GM19328 (cell line): ENCODE results near the gene CDC42BPA.
"Not testable (repeated sequence)": the region's sequence is repeated elsewhere in the genome, so short reads cannot be mapped to it uniquely, and the experiment has no call there.

Experiments
- ATAC-seq: cut with Tn5 transposase; IDR thresholded peaks from one replicate; pipeline ENCODE4 v1.9.1; 2021; ENCODE audit warnings: mild to moderate bottlenecking, moderate library complexity; ENCODE audit not compliant: unreplicated experiment

The CDC42BPA gene

DNA sequence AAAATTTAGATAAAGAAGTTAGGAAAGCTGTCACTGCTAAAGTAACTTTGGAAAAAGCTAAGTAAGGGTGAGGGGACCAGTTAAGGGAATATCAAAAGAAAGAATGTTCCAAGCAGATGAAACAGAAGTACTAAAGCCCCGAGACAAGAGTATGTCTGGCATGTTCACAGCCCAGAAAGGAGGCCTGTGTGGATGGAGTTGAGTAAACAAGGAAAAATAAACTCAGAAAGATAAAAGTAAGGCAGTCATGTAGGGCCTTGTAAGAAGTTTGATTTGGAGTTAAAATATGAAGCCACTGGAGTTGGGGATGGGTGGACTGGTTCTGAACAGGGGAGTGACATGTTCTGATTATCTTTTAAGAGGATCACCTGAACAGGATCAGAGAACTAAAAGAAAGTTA is 177.9 kb downstream of the CDC42BPA start:
- no peak for ATAC-seq

GRCh38 chr1:227136210-227136820 is 182.0 kb downstream of the CDC42BPA start:
- ATAC-seq, result no peak

DNA sequence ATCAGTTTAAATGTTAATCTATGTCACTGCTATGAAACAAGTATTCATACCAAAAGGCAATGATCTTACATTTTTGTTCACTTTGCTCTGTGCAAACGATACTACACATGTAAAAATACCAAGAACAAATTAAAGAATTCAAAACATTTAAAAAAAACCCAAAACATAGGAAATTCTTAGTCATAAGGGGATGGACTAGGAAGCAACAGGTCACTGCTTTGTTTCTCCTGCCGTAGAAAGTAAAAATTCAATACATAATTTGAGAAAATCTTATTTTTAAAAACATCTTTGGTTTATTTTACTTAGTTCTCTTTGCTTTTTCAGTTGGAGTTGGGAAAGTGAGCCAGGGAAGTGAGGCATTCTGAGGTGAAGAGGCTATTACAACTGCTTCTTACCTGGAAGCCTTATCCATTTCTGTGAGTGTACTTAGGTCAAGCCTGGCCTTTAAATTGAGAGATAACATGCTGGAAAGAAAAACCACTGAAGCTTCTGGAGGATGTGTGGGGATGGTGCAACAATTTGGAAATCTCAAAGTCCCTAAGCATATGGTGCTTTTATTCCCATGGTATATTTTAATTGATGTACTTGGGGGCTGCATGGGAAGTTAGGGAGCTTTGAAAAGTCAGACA is 183.5 kb downstream of the CDC42BPA start:
- ATAC-seq, result no peak

DNA sequence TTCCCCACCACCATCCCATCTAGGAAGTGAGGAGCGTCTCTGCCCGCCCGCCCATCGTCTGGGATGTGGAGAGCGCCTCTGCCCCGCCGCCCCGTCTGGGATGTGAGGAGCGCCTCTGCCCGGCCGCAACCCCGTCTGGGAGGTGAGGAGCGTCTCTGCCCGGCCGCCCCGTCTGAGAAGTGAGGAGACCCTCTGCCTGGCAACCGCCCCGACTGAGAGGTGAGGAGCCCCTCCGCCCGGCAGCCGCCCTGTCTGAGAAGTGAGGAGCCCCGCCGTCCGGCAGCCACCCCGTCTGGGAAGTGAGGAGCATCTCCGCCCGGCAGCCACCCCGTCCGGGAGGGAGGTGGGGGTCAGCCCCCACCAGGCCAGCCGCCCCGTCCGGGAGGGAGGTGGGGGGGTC is 185.6 kb downstream of the CDC42BPA start:
- not testable (repeated sequence) for ATAC-seq

DNA sequence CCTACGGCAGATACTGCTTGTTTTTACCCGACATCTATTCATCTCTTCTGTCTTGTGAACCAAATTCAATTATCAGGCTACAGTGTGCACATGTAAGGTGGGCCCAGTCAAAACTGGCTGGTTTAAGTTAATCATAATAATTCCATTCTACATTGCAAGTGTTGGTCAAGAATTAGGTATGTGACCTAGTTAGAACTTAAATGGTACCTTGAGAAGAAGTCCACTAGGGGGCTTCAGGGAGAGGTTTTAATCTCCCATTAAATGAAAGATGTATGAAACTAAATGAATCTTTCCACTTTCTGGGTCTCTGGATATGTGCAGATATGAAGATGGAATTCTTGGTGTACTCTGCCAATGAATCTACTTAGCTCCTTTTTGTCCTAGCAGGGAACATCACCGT is 187.1 kb downstream of the CDC42BPA start:
- no peak for ATAC-seq

DNA sequence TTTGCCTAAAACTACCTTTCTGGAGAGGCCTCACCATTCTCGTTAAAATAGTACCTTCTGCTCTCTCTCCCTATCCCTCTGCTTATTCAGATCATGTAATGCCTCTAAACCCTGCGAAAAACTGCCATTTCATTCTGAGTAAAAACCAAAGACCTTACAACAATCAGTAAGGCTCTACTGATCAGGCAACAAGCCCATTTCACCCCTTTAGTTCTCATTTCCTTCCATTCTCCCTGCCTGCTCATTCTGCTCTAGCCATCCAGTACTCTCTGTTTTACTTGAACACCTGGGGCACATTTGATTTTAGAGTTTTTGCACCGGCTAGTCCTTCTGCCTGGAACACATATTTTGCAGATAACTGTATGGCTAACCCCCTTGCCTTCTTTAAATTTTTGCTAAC is 190.4 kb downstream of the CDC42BPA start:
- no peak for ATAC-seq

- ATAC-seq, result no peak
These were observed 192.3 kb downstream of the CDC42BPA start for GRCh38 chr1:227125929-227126545.

DNA sequence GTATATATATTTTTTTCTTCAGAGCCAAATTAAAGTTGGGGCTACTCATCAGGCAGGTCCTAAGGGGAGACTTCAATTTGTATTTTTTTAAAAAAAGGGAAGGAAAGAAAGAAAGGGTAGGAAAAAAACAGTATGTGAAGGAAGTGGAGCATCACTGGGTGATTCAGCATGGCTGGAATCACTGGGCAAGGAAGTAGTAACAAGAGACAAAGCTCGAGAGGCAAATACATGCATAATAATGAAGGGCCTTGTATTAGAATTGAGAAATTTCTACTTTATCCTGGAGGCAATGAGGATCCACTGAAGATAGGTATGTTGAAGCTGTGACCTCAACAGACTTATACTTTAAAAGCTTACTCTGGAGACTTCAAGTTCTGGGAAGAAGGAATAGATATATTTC is 193.8 kb downstream of the CDC42BPA start:
- no peak for ATAC-seq

- ATAC-seq, result no peak
These were observed 197.5 kb downstream of the CDC42BPA start for GRCh38 chr1:227120826-227121225.

DNA sequence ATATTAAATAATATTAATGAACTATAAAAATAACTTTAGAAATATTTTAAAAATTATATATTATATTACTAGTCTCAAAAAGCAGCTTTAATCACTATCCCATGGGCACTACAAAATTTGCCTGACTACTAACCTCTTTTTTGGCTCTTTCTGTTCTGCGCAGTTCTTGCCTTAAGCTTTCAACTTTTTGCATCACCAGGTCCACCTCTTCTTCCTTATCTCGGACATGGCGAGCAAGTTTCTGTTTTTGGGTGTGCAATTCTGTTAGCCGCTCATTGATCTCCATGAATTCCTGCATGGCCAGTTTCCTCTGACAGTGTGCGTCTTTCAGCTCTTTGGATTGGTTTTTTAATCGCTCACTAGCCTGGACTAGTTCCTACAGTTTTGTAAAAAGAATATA is 205.8 kb downstream of the CDC42BPA start:
- no peak for ATAC-seq

DNA sequence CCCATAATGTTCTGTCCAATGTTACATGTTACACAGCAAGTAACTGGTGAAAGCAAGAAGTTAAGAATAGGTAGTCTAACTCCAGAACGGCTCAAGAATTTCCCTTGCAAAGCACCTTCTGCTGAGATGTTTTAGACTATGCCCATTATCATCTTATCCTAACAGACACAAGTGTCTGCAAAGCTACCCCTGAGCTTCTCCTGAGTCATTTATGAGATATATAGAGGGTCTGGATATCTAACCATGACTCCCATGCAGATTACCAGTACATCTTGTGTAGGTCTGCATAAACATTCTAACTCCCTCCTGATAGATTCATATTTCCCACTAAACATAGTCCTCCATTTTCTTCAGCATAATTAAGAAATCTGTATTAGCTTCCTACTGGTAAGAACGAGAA is 206.5 kb downstream of the CDC42BPA start:
- no peak for ATAC-seq

DNA sequence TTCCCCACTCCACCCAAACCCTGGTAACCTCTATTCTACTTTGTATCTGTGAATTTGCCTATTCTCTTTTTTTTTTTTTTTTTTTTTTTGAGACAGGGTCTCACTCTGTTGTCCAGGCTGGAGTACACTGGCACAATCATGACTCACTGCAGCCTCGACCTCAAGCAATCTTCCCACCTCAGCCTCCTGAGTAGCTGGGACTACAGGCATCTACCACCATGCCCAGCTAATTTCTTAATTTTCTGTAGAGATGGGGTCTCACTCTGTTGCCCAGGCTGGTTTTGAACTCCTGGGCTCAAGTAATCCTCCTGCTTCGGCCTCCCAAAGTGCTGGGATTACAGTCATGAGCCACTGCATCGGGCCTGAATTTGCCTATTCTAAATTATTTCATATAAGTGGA is 213.0 kb downstream of the CDC42BPA start:
- ATAC-seq, result not testable (repeated sequence)

DNA sequence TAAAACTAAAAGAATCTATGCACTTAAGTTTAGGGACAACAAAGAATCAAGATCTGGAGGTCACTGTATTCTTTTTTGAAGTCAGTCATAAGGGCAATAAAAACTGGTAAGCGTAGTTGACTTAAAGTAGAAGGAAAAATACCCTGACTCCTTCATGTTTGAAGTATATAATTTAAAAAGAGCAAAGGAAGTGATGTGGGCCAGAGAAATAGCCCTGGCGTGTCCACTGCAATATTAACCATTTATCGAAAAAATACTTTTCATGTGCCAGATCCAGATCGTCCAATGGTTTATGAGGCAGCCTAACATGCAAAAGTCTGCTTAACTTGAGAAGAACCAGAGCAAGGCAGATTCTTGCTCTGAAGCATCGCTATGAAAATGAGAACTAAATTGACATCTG is 216.2 kb downstream of the CDC42BPA start:
- ATAC-seq, result no peak

- no peak for ATAC-seq
These were observed 223.9 kb downstream of the CDC42BPA start for GRCh38 chr1:227094249-227094966.

DNA sequence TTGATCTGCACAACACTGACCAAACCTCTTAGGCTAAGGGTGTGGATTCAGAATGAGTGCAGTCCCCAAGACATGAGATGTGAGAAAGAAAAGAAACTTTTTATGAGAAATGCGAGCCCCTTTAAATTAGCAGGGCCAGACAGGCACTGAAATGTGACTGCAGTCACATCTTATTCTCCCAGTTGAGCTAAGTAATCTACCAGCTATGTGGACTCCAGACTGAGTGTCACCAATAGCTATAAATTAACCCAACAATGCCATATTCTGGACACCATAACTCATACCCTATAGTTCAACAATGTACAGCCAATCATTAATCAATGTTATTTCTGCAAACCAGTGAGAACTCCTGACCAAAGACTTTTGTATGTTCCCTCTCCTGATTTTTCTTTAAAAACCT is 225.0 kb downstream of the CDC42BPA start:
- no peak for ATAC-seq

- ATAC-seq, result no peak
These were observed 226.2 kb downstream of the CDC42BPA start for GRCh38 chr1:227092069-227092468.

- no peak for ATAC-seq
These were observed 231.7 kb downstream of the CDC42BPA start for GRCh38 chr1:227086636-227087035.

DNA sequence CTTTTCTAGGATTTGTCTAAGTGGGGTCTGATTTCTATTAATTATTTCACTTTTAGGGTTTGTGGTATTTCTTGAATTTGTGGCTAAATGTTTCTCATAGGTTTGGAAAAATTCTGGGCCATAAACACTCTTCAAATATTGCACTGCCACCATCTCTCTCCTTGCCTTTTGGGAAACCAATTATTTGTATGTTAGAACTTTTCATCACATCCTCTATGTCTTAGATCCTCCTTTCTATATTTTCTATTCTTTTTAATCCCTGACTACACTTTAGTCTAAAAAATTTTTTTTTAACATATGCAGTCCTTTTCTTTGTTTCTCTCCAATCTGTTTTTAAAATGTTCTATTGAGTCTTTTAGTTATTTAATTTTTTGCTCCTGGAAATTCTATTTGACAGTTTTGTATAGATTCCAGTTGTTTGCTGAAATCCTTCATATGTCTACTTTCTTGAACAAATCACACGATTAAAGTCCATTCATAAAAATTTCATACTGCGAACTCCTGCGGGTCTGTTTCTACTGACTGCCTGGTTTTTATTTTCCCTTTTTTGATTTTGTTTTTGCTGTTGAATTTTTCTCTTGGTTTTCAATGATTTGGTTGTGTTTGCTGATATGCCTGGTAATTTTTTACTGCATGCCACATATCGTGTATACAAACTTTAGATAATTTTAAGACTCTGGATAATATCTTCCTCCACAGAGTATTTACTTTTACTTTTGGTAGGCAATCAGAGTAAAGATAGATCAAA is 235.1 kb downstream of the CDC42BPA start:
- no peak for ATAC-seq

DNA sequence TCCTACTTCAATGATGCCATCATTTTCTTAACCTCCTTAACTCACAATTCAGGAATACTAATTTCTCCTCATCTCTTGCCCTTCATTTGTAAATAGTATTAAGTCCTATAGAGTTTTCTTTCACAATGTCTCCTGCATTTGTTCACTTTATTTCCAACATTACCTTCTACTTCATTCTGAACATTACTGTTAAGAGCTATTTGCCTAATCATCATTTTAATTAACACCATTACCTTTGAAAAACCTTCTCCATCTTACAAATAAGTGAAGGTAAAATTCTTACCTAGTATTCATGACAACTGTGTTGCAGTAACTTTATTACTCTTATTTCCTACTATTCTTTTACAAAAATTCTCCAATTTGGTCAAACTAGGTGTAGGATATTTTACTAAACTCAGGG is 240.5 kb downstream of the CDC42BPA start:
- no peak for ATAC-seq

GRCh38 chr1:227073786-227074185 is 244.5 kb downstream of the CDC42BPA start:
- no peak for ATAC-seq

GRCh38 chr1:227072991-227073390 is 245.3 kb downstream of the CDC42BPA start:
- ATAC-seq, result no peak
